GM18505 (cell line): Measurements from ENCODE around the gene TRPM1.

Experiments
- ATAC-seq: cut with Tn5 transposase; IDR thresholded peaks from one replicate; pipeline ENCODE4 v1.9.1; 2021; ENCODE audit not compliant: unreplicated experiment
- POLR2A ChIP-seq: IDR thresholded peaks from 4 replicates; pipeline ENCODE4 v1.6.1; 2011; ENCODE audit warnings: borderline replicate concordance; ENCODE audit not compliant: insufficient read depth, insufficient read length; ENCODE audit errors: extremely low read depth

Gene TRPM1

GRCh38 chr15:31131853-31132375 lies 30.4 kb upstream of the TRPM1 start:
- no peak for ATAC-seq

GRCh38 chr15:31130576-31131237 lies 29.2 kb upstream of the TRPM1 start:
- no peak for TF ChIP-seq POLR2A

More at GRCh38 chr15:31131853-31132375, 30.4 kb upstream of the TRPM1 start:
- no peak for TF ChIP-seq POLR2A

DNA sequence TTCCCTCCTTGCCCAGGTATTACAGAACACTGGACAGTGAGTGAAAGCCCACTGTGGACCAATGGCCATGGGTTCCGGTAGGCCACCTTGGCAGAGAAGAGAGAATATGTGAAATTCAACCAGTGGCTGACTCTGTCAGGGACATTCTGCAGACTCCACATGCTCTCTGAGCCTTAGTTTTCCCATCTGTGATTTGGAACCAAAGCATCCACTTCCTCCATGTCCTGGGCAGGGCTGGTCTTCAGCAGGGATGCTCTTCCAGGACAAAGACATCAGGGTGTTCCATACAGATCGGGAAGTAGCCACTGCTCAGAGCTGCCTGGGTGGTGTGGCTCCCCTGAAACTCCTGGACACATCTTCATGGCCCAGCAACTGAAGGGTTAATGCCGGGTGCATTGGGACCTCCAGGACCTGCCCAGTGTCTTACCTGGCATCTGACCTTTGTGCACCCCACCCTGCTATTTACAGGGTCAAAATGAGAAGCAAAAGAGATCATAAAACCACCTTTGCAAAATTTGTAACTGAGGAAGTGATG lies 28.3 kb upstream of the TRPM1 start:
- TF ChIP-seq POLR2A = no peak
- no peak for ATAC-seq

More at GRCh38 chr15:31130576-31131237, 29.2 kb upstream of the TRPM1 start:
- no peak for ATAC-seq

- no peak for ATAC-seq
- TF ChIP-seq POLR2A = no peak
Observed at GRCh38 chr15:31128919-31129768, 27.6 kb upstream of the TRPM1 start.

DNA sequence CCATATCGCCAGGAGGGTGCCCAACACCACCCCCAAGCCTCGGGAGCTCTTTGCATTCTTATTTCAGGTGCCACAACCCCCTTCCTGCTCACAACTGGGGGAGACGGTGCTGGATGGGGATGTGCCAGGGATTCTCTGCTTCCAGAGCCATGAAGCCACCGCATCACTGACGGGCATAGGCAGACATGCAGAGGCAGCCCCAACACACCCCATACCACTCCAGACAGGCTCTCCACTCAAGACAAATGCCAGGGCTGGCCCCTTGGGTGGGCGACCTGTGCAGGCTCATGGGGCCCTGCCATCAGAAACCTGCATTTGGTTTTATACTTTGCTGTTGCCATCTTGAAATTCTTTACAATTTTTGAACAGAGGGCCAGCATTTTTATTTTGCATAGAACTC lies 27.0 kb upstream of the TRPM1 start:
- ATAC-seq = no peak
- no peak for TF ChIP-seq POLR2A

GRCh38 chr15:31127596-31128261 lies 26.2 kb upstream of the TRPM1 start:
- no peak for TF ChIP-seq POLR2A
- ATAC-seq = no peak

- no peak for TF ChIP-seq POLR2A
- ATAC-seq = no peak
Observed at GRCh38 chr15:31125061-31125460, 23.5 kb upstream of the TRPM1 start.

GRCh38 chr15:31116423-31117030 lies 15.0 kb upstream of the TRPM1 start:
- no peak for TF ChIP-seq POLR2A
- no peak for ATAC-seq

GRCh38 chr15:31111091-31111647 lies 9.6 kb upstream of the TRPM1 start:
- no peak for ATAC-seq
- no peak for TF ChIP-seq POLR2A

- ATAC-seq = no peak
Observed at GRCh38 chr15:31108836-31109235, 7.3 kb upstream of the TRPM1 start.

GRCh38 chr15:31106495-31107300 lies 5.2 kb upstream of the TRPM1 start:
- no peak for TF ChIP-seq POLR2A
- no peak for ATAC-seq

More at GRCh38 chr15:31108836-31109235, 7.3 kb upstream of the TRPM1 start:
- no peak for TF ChIP-seq POLR2A

GRCh38 chr15:31104003-31104402 lies 2.5 kb upstream of the TRPM1 start:
- no peak for TF ChIP-seq POLR2A
- ATAC-seq = no peak
